Common myeloid progenitor, CD34-positive (primary cell): Measurements from ENCODE around the gene GSG1L.

ENCODE experiments used
- CTCF ChIA-PET: fragments of 350-600 bp; sonication (Branson Sonifier 250); formaldehyde crosslinking; loops from one replicate; lab custom pipeline; 2021; ENCODE audit warnings: antibody characterized with exemption; lab: Charles Lee
- POLR2A ChIA-PET: fragments of 350-600 bp; sonication (Branson Sonifier 250); formaldehyde crosslinking; loops from one replicate; lab custom pipeline; 2021; ENCODE audit warnings: antibody characterized with exemption; lab: Charles Lee
- DNase-seq, 3 donors: peaks; one replicate each; pipeline versions ENCODE4 v3.0.0 to v3.0.0-alpha.2; 2013
- H3K27ac ChIP-seq, 2 experiments: 1 replicate in 1 of 2; 2 replicates in 1 of 2; pipeline ENCODE4 v1.7.0; 2013; ENCODE audit warnings: inconsistent platforms in 2 of 2, low read length in 2 of 2, mild to moderate bottlenecking in 2 of 2, low read depth in 1 of 2, moderate library complexity in 1 of 2; ENCODE audit not compliant: severe bottlenecking in 2 of 2, insufficient read depth in 1 of 2, poor library complexity in 1 of 2
- H3K27me3 ChIP-seq, 5 experiments: replicated peaks in 2 of 5; 1 replicate in 3 of 5; 2 replicates in 2 of 5; pipeline versions ENCODE4 v1.6.1 to v1.7.0; 2013; ENCODE audit warnings: low read length in 4 of 5, mild to moderate bottlenecking in 2 of 5, moderate library complexity in 2 of 5, inconsistent platforms in 1 of 5; ENCODE audit not compliant: insufficient read depth in 5 of 5, control insufficient read depth in 4 of 5
- H3K36me3 ChIP-seq, 4 experiments: 1 replicate in 2 of 4; 2 replicates in 2 of 4; pipeline versions ENCODE4 v1.6.1 to v1.7.0; 2013; ENCODE audit warnings: low read length in 3 of 4, control low read depth in 1 of 4, mild to moderate bottlenecking in 1 of 4; ENCODE audit not compliant: control insufficient read depth in 4 of 4, insufficient read depth in 4 of 4
- H3K4me1 ChIP-seq, 4 experiments: 1 replicate in 3 of 4; 2 replicates in 1 of 4; pipeline versions ENCODE4 v1.6.1 to v1.7.1; 2013; ENCODE audit warnings: low read length in 3 of 4, mild to moderate bottlenecking in 3 of 4, control low read depth in 1 of 4, inconsistent platforms in 1 of 4, moderate library complexity in 1 of 4; ENCODE audit not compliant: control insufficient read depth in 4 of 4, insufficient read depth in 4 of 4; ENCODE audit errors: control extremely low read depth in 1 of 4
- H3K4me3 ChIP-seq, 7 experiments: 1 replicate in 4 of 7; 2 replicates in 3 of 7; pipeline versions ENCODE4 v1.5.1 to v1.7.0; 2013; ENCODE audit warnings: mild to moderate bottlenecking in 7 of 7, low read length in 6 of 7, moderate library complexity in 6 of 7, inconsistent platforms in 2 of 7, low read depth in 2 of 7, control low read depth in 1 of 7; ENCODE audit not compliant: insufficient read depth in 4 of 7, control insufficient read depth in 1 of 7; ENCODE audit errors: extremely low read depth in 1 of 7
- H3K9me3 ChIP-seq, 5 experiments: 1 replicate in 4 of 5; 2 replicates in 1 of 5; pipeline versions ENCODE4 v1.6.1 to v1.7.1; 2013; ENCODE audit warnings: low read length in 4 of 5, mild to moderate bottlenecking in 2 of 5, inconsistent platforms in 1 of 5, low read depth in 1 of 5, moderate library complexity in 1 of 5; ENCODE audit not compliant: control insufficient read depth in 4 of 5, insufficient read depth in 2 of 5; ENCODE audit errors: control extremely low read depth in 1 of 5
- WGBS: methylation state at CpG from one replicate; pipeline ENCODE4 v1.1.5; 2013; ENCODE audit not compliant: insufficient coverage; 5-methylcytosine and 5-hydroxymethylcytosine counted together

GSG1L gene

DNA sequence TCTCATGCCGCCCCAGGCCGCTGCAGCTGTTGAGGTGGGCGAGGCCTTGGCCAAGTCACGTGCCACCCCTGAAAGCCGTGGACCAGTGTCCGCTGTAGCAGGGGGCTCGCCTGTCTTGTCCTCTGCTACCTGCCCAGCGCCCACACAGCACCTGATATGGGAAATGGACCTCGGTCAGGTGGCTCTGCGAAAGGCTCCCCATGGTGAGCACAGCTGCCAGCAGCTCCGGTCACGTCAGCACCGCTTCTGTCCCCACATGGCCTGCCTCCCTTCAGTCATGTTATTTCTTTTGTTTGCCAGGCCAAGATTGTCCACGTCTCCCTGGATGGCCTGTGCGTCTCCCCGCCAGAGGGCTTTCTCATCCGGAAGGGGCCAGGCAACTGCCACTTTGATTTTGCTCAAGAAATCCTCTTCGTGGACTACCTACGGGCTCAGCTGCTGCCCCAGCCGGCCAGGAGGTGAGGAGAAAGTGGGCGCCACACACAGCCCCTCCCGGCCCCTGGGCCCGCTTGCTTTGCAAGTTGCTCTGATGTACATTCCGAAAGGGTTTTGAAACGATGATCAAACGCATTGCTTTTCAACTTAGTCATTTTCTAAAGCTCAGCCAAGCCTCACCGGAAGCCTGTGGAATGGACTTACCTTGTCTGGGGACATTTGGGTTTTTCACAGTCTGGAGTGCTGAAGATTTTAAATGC is 293.8 kb downstream of the GSG1L start:
- Histone ChIP-seq H3K4me1 (no peaks in the 10 kb centered on the region), H3K4me3 (no peak overlapping the region), H3K9me3 (peaks cover 0 to under 1% (median 0%) of the 10 kb centered on the region in 5 experiments), H3K27ac (no peak overlapping the region), H3K27me3 (no peaks in the 10 kb centered on the region), H3K36me3 (peaks cover 0 to 38% (median 14%) of the 10 kb centered on the region in 4 experiments)
- 97% methylated on average over 27 of the region's 27 CpGs for WGBS
- DNase-seq: no peak
- ChIA-PET POLR2A (no interaction called here), CTCF (interaction anchor here (1.0 to 1.2 kb wide), 2 partner anchors 11 to 84 kb away, joined by 3 to 5 read pairs; no protein-coding TSS in a partner anchor)

DNA sequence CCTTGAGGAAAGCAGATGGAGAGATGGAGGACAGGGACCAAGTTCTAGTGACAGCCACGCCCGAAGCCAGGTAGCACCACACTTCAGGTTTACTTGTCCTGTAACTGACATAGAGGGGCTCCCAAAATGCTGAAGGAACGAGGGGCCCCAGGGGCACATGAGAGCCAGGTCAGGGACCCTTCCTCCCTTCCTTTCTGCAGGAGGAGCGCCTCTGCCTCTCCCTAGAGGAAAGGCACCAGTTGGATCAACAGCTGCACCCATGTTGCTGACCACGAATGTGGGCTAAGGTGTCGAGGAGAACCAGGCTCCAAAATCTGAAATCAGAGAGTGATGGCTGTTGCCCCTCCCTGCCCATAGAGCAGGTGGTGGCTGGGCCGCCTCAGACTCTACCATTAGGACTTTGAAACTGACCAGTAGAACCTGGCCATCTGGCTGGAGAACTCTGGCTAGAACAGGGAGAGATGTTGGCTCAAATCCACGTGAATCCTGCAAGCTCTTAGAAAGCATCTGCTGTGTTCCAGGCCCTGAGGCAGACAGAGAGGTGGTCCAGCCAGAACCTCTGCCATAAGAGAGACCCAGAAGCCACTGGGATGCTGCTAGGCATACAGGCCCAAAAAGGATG is 294.8 kb downstream of the GSG1L start:
- H3K4me1 ChIP-seq: no peaks in the 10 kb centered on the region
- no peak overlapping the region for H3K27ac ChIP-seq
- 93% methylated on average over 8 of the region's 8 CpGs for WGBS
- H3K9me3 ChIP-seq: peaks cover 3 to 9% (median 5%) of the 10 kb centered on the region in 5 experiments
- no peak overlapping the region for H3K4me3 ChIP-seq
- no peak for DNase-seq
- ChIA-PET CTCF (interaction anchor here (1.2 kb wide), 1 partner anchor 83 kb away, joined by 3 read pairs; no protein-coding TSS in a partner anchor), POLR2A (no interaction called here)
- H3K36me3 ChIP-seq: peaks cover 0 to 48% (median 20%) of the 10 kb centered on the region in 4 experiments
- no peaks in the 10 kb centered on the region for H3K27me3 ChIP-seq

DNA sequence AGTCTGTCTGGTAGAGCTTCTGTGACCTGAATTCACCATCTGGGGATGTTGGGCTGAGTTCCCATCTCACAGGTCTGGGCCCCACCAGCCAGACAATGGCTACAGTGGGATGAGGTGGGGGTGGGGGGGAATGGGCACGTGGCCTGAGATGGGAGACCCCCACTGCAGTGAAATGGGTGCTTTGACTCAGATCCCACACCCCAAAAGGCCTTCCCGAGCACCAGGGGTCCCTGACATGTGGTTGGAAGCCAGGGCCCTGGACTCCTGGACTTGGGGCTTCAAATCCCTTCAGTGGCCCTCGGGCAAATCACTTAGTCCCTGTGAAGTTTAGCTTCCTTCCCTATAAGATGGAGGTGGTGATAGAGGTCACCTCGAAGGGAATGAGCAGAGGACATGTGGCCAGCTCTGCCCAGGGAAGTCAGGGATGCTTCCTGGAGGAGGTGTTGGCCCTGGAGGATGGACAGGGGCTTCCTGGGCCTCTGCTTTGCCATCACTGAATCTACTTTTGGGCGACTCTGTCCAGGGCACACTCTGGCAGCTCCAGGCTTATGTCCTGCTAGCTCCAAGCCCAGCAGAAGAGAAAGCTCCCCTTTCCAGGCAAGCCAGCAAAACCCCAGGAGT is 295.4 kb downstream of the GSG1L start:
- WGBS: 90% methylated on average over 2 of the region's 5 CpGs
- Histone ChIP-seq H3K4me3 (no peak overlapping the region), H3K36me3 (peaks cover 0 to 50% (median 21%) of the 10 kb centered on the region in 4 experiments), H3K27me3 (no peaks in the 10 kb centered on the region), H3K9me3 (peaks cover 3 to 10% (median 5%) of the 10 kb centered on the region in 5 experiments), H3K27ac (no peak overlapping the region), H3K4me1 (no peaks in the 10 kb centered on the region)
- POLR2A ChIA-PET: interaction anchor here (0.6 kb wide), 1 partner anchor 68 kb away, joined by 4 read pairs; no protein-coding TSS in a partner anchor
- CTCF ChIA-PET: interaction anchor here (1.2 kb wide), 1 partner anchor 82 kb away, joined by 3 read pairs; no protein-coding TSS in a partner anchor
- no peak for DNase-seq

DNA sequence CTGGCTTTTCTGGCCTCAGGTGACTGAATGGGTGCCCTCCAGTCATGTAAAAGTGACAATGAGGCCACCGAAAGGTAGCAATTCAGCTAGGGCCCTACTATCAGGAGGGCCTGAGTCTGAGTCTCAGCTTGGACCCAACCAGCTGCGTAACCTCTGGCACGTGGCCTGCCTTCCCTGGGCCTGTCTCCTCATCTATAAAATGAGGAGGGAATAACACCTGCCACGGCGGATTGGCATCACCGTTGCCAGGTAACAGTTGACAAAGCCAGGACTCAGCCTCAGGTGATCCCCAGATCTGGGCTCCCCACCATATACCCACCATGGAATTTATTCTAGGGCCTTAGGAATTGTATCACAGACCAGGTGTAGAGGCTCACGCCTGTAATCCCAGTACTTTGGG is 296.4 kb downstream of the GSG1L start:
- no peak for DNase-seq
- H3K9me3 ChIP-seq: peaks cover 3 to 10% (median 5%) of the 10 kb centered on the region in 5 experiments
- no peaks in the 10 kb centered on the region for H3K27me3 ChIP-seq
- 100% methylated on average over 3 of the region's 7 CpGs for WGBS
- POLR2A ChIA-PET: no interaction called here
- H3K36me3 ChIP-seq: peaks cover 0 to 52% (median 27%) of the 10 kb centered on the region in 4 experiments
- no peak overlapping the region for H3K4me3 ChIP-seq
- CTCF ChIA-PET: no interaction called here
- no peaks in the 10 kb centered on the region for H3K4me1 ChIP-seq
- no peak overlapping the region for H3K27ac ChIP-seq

DNA sequence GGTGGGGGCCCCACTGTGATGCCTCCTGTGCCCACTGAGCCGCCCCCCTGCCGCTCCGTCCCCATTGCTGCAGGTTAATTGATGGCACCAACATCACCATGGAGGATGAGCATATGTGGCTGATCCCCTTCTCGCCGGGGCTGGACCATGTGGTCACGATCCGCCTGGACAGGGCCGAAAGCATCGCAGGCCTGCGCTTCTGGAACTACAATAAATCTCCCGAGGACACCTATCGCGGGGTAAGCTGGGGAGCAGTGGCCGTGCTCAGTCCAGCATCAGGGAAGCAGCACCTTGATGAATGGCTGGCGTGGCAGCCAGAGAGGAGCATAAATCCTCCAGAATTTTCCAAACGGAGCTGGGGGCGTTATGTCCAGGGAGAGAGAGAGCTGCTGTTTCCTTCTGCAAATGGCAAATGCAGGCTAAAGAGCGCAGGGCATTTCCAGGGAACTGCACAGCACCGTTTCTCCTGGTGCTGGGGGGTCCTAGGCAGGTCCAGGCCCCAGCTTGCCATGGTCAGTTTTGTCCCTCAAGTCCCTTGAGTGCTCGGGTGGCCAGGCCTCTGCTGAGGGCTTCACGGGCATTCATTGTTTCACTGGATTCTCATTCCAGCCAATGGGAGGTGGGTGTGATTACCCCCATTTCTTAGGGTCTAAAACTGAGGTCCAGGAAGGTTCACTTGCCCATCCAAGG is 297.1 kb downstream of the GSG1L start:
- DNase-seq: no peak
- WGBS: 97% methylated on average over 21 of the region's 21 CpGs
- no peak overlapping the region for H3K27ac ChIP-seq
- H3K36me3 ChIP-seq: peaks cover 0 to 50% (median 32%) of the 10 kb centered on the region in 4 experiments
- no peaks in the 10 kb centered on the region for H3K27me3 ChIP-seq
- H3K4me1 ChIP-seq: peaks cover 0 to under 1% (median 0%) of the 10 kb centered on the region in 4 experiments
- peaks cover 3 to 10% (median 5%) of the 10 kb centered on the region in 5 experiments for H3K9me3 ChIP-seq
- CTCF ChIA-PET: no interaction called here
- POLR2A ChIA-PET: no interaction called here
- no peak overlapping the region for H3K4me3 ChIP-seq

DNA sequence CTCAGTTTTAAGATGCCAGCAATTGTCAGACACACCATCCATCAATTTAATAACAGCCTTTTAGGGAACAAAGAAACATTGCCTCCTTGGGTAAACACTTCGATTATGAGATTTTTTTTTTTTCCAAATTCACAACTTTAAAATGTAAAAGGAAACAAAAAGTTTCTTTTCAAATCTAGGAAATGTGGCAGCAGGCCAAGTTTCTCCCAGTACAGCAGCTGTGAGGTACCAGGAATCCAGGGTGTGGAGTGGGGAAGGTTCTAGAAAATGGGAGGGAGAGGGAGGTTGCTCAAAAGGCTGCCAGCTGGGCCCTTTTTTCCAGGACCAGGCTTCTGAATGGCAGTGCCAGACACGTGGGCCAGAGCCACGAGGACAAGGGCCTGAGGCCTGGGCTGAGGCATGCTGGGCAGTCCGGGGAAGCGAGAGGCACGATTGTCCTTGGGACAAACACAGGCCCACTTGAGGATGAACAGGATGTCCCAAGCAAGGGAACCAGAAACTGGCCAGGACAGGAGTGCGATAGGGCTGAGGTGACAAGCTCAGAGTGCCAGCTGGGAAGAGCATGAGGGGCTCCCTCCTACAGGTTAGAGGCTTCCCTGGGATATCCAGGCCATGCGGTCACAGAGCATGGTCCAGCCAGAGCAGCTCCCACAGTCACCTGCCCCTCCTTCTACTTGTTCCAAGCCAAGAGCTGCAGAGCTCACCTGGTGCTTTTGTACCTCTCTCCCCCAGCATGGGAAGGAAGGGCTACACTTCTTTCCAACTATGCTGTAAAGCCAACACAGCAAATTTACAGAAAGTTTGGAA is 298.4 kb downstream of the GSG1L start:
- ChIA-PET POLR2A (no interaction called here), CTCF (no interaction called here)

More for the DNA sequence above, 298.4 kb downstream of the GSG1L start:
- no peak overlapping the region for H3K4me3 ChIP-seq
- H3K36me3 ChIP-seq: peaks cover 0 to 40% (median 31%) of the 10 kb centered on the region in 4 experiments
- no peak for DNase-seq
- H3K4me1 ChIP-seq: peaks cover 2 to 14% (median 5%) of the 10 kb centered on the region in 4 experiments
- H3K27me3 ChIP-seq: no peaks in the 10 kb centered on the region
- H3K27ac ChIP-seq: no peak overlapping the region
- WGBS: 95% methylated on average over 6 of the region's 8 CpGs
- H3K9me3 ChIP-seq: peaks cover 3 to 10% (median 5%) of the 10 kb centered on the region in 5 experiments
